Measurements from ENCODE around the gene NMNAT3.

The NMNAT3 gene

GRCh38 chr3:139541532-139542288 lies 136.1 kb downstream of the NMNAT3 start:
- H3K4me1 Mint-ChIP-seq, result no peaks in the 10 kb centered on the region
- no peak for DNase-seq
- peaks cover 0 to 1% of the 10 kb centered on the region in 2 donors for H3K9me3 Mint-ChIP-seq
- no peaks in the 10 kb centered on the region for H3K36me3 Mint-ChIP-seq
- H3K27me3 Mint-ChIP-seq, result peaks cover 46 to 49% of the 10 kb centered on the region in 2 donors
- H3K4me3 Mint-ChIP-seq, result no peak overlapping the region
- ATAC-seq (replicated peaks), result no peak
- no peak overlapping the region for H3K27ac Mint-ChIP-seq

DNA sequence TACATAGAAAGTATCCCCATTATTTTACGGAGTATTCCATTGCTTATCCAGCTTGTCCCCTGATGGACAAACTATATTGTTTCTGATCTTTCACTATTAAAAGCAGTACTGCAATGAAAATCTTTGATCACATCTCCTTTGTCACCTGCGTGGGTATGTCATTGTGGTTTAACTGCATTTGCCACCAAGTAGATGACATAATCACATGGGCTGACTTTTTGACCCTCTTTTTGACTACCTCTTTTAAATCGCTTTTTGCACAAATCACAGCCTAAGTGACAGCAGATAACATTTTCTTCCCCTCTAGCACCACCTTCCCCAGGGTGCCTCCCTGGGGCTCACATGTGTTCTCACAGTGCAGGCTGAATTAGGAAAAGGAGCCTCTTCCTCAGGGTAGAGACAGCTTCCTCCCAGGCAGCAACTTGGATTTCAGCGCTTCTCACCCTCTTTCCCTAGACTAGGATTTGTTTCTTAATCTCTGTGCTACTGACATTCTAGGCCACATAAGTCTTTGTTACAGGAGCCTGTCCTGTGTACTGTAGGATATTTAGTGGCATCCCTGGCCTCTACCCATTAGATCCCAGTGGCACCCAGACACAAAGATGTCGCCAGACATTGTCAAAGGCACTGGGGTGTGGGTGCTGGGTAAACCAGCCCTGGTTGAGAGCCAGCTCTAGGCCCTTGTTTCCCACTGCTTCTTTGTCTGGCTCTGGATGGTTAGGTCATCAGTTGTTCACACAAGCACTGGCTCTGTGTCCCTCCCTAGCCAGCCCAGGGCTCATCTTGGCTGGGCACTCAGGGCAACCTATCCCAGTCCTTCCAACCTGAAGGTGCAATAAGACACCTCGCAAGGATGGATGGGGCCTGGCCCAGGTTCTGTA lies 136.9 kb downstream of the NMNAT3 start:
- H3K9me3 Mint-ChIP-seq, result peaks cover 0 to 1% of the 10 kb centered on the region in 2 donors
- no peak overlapping the region for H3K27ac Mint-ChIP-seq
- no peaks in the 10 kb centered on the region for H3K36me3 Mint-ChIP-seq
- H3K27me3 Mint-ChIP-seq, result peaks cover 48 to 49% of the 10 kb centered on the region in 2 donors
- ATAC-seq (replicated peaks) (no peak), DNase-seq (no peak)
- H3K4me3 Mint-ChIP-seq, result no peak overlapping the region
- no peaks in the 10 kb centered on the region for H3K4me1 Mint-ChIP-seq

DNA sequence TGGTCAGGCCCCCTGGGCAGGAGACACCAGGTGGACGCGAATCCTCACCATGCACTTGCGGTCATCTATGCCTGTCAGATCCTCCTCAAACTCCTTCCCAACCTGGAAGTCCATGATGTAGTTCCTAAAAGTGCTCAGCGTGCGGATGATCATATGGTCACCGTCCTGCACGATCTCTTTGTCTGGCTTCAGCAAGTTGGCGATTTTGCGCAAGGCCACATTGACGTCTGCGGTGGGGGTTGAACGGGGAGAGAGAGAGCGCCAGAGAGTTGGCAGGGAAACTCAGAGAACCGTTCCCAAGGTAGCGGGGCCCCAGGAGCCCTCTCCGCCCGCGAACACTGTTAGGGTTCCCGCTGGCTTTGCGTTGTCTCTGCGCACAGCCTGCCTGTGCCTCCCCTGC lies 139.0 kb downstream of the NMNAT3 start:
- no peak overlapping the region for H3K27ac Mint-ChIP-seq
- DNase-seq (no peak), ATAC-seq (replicated peaks) (no peak)
- H3K4me1 Mint-ChIP-seq, result no peaks in the 10 kb centered on the region
- no peak overlapping the region for H3K4me3 Mint-ChIP-seq
- H3K27me3 Mint-ChIP-seq, result peaks cover 49 to 52% of the 10 kb centered on the region in 2 donors
- H3K9me3 Mint-ChIP-seq, result no peaks in the 10 kb centered on the region
- no peaks in the 10 kb centered on the region for H3K36me3 Mint-ChIP-seq

- Mint-ChIP-seq H3K9me3 (no peaks in the 10 kb centered on the region), H3K4me3 (no peak overlapping the region), H3K27ac (no peak overlapping the region), H3K36me3 (no peaks in the 10 kb centered on the region), H3K4me1 (no peaks in the 10 kb centered on the region), H3K27me3 (peaks cover 47 to 51% of the 10 kb centered on the region in 2 donors)
- ATAC-seq (replicated peaks) (no peak), DNase-seq (no peak)
These were observed 139.8 kb downstream of the NMNAT3 start for GRCh38 chr3:139537795-139538621.

GRCh38 chr3:139537361-139537760 lies 140.4 kb downstream of the NMNAT3 start:
- H3K4me1 Mint-ChIP-seq, result no peaks in the 10 kb centered on the region
- H3K4me3 Mint-ChIP-seq, result no peak overlapping the region
- no peaks in the 10 kb centered on the region for H3K9me3 Mint-ChIP-seq
- DNase-seq (no peak), ATAC-seq (replicated peaks) (no peak)
- no peak overlapping the region for H3K27ac Mint-ChIP-seq
- peaks cover 41 to 45% of the 10 kb centered on the region in 2 donors for H3K27me3 Mint-ChIP-seq
- no peaks in the 10 kb centered on the region for H3K36me3 Mint-ChIP-seq

- Mint-ChIP-seq H3K27me3 (peaks cover 21 to 30% of the 10 kb centered on the region in 2 donors), H3K9me3 (no peaks in the 10 kb centered on the region), H3K4me3 (no peak overlapping the region), H3K4me1 (no peaks in the 10 kb centered on the region), H3K36me3 (no peaks in the 10 kb centered on the region), H3K27ac (no peak overlapping the region)
- ATAC-seq (replicated peaks) (no peak), DNase-seq (no peak)
These were observed 142.5 kb downstream of the NMNAT3 start for GRCh38 chr3:139534992-139535879.

GRCh38 chr3:139534455-139534812 lies 143.3 kb downstream of the NMNAT3 start:
- Mint-ChIP-seq H3K9me3 (no peaks in the 10 kb centered on the region), H3K4me1 (no peaks in the 10 kb centered on the region), H3K4me3 (no peak overlapping the region), H3K27me3 (peaks cover 18 to 30% of the 10 kb centered on the region in 2 donors), H3K27ac (no peak overlapping the region), H3K36me3 (no peaks in the 10 kb centered on the region)
- DNase-seq (no peak), ATAC-seq (replicated peaks) (no peak)

DNA sequence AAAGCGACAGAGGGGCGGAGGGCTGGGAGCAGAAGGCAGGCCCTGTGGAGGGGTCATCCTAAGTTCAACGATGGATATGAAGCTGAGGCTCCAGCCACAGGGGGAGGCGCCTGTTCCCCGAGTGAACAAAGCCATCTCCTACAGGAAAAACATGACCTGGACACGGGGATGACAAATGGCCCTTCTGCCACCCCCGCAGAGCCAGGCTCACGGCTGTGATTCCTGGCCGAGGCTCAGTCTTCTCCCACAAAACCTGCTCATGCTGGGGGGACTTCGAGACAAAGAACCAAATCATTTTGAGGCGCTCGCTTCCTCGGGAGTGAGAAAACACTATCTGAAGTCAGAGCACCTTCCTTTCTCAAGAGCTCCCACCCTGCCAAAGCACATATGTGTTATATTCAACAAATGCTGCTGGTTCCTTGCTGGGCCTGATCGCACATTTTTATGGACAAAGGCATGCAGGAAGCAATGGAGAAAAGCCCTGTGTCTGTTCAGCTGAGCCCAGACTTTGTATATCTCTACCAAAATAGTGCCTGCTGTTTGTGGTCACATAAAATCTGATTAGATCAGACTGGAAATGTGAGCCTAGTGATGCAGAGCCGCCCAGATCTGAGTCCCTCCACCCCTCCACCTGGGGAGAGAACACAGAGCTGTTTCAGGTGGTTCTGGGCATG lies 143.9 kb downstream of the NMNAT3 start:
- Mint-ChIP-seq H3K36me3 (no peaks in the 10 kb centered on the region), H3K4me1 (no peaks in the 10 kb centered on the region), H3K27me3 (peaks cover 13 to 28% of the 10 kb centered on the region in 2 donors), H3K4me3 (no peak overlapping the region), H3K9me3 (no peaks in the 10 kb centered on the region), H3K27ac (no peak overlapping the region)
- DNase-seq (no peak), ATAC-seq (replicated peaks) (no peak)

- H3K27ac Mint-ChIP-seq, result no peak overlapping the region
- peaks cover 4 to 18% of the 10 kb centered on the region in 2 donors for H3K27me3 Mint-ChIP-seq
- no peaks in the 10 kb centered on the region for H3K36me3 Mint-ChIP-seq
- ATAC-seq (replicated peaks) (no peak), DNase-seq (no peak)
- H3K4me1 Mint-ChIP-seq, result no peaks in the 10 kb centered on the region
- H3K4me3 Mint-ChIP-seq, result no peak overlapping the region
- no peaks in the 10 kb centered on the region for H3K9me3 Mint-ChIP-seq
These were observed 144.8 kb downstream of the NMNAT3 start for GRCh38 chr3:139532976-139533375.

DNA sequence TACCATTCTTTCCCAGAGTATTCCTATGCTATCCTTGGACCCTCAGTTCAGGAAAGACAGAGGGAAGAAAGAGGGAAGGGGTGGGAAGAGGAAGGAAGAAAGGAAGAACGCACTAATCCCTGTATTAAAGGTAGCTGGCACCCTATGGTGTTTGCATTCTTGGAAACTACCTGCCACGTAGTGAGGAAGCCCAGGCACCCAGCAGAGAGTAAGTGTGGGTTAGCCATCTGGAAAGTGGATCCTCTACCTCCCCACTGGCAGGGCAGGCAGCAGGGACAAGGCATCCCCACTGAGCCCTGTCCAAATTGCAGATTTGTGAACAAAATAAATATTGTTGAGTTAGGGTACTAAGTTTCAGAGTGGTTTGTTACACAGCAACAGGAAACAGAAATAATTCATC lies 147.1 kb downstream of the NMNAT3 start:
- H3K36me3 Mint-ChIP-seq, result no peaks in the 10 kb centered on the region
- H3K9me3 Mint-ChIP-seq, result no peaks in the 10 kb centered on the region
- no peak for ATAC-seq (replicated peaks)

GRCh38 chr3:139529662-139530061 lies 148.1 kb downstream of the NMNAT3 start:
- DNase-seq (no peak), ATAC-seq (replicated peaks) (no peak)
- H3K36me3 Mint-ChIP-seq, result no peaks in the 10 kb centered on the region
- no peak overlapping the region for H3K4me3 Mint-ChIP-seq
- no peaks in the 10 kb centered on the region for H3K27me3 Mint-ChIP-seq
- no peak overlapping the region for H3K27ac Mint-ChIP-seq
- H3K4me1 Mint-ChIP-seq, result no peaks in the 10 kb centered on the region
- no peaks in the 10 kb centered on the region for H3K9me3 Mint-ChIP-seq

More for the DNA sequence above, 147.1 kb downstream of the NMNAT3 start:
- Mint-ChIP-seq H3K27me3 (peaks cover 0 to 3% of the 10 kb centered on the region in 2 donors), H3K27ac (no peak overlapping the region), H3K4me3 (no peak overlapping the region), H3K4me1 (no peaks in the 10 kb centered on the region)
- DNase-seq, result no peak

DNA sequence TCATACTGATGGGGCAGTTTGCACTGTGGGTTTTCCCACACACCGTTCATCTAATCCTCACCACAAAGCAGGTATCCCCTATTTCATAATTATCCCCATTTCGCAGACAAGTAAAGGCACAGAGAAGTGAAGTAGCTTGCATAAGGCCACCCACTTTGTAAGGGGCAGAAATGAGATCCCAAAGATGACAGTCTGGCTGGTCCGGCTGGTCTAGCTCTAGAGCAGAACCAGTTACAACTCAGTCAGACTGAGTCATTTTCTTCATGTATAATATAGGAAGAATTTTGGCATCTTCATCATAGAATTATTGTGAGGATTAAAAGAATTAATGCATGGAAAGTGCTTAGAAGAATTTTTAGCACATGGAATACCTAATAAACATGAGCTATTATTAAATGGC lies 148.8 kb downstream of the NMNAT3 start:
- Mint-ChIP-seq H3K4me3 (no peak overlapping the region), H3K27ac (no peak overlapping the region), H3K27me3 (no peaks in the 10 kb centered on the region), H3K4me1 (no peaks in the 10 kb centered on the region), H3K36me3 (no peaks in the 10 kb centered on the region), H3K9me3 (no peaks in the 10 kb centered on the region)
- ATAC-seq (replicated peaks) (no peak), DNase-seq (no peak)

DNA sequence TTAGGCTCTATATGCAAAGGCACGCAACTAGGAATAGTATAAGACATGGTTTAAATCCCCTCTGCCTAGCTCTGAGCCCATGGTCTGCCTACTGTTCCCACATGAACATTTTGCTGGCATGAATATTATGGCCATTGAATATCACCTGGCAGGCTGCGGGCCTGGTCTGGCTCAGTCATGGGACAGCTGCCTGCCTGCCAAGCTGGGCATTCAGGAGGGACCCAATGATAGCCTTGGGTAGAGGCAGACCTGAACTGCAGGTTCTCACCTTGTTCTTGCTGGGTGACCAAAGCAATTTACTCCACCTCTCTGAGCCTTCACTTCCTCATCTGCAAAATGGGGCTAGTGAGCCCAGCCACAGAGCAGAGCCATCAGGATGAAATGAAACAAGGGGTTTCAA lies 149.5 kb downstream of the NMNAT3 start:
- Mint-ChIP-seq H3K36me3 (no peaks in the 10 kb centered on the region), H3K27ac (no peak overlapping the region), H3K27me3 (no peaks in the 10 kb centered on the region), H3K4me3 (no peak overlapping the region), H3K4me1 (no peaks in the 10 kb centered on the region), H3K9me3 (no peaks in the 10 kb centered on the region)
- ATAC-seq (replicated peaks) (no peak), DNase-seq (no peak)

Measured in stimulated activated naive B cell treated with anti-CD40 and anti-IgM and Interleukin-4, amounts not matched to agents 10 μg/mL and 1 μg/mL and 100 μg/mL, for 72 hours (primary cell).